ENCODE results near the gene HSD17B1. TPM values are rescaled to one million over a fixed set of nuclear protein-coding genes. Genes with fewer than 3 reads are reported as not detected.

The HSD17B1 gene
- total and polyA plus RNA-seq, 2 of the 13 experiments (the other 11 are each of a cell fraction or from before 2014, with no cell fraction given), result 0.54 to 0.93 TPM

- TF ChIP-seq, protein P1, sequence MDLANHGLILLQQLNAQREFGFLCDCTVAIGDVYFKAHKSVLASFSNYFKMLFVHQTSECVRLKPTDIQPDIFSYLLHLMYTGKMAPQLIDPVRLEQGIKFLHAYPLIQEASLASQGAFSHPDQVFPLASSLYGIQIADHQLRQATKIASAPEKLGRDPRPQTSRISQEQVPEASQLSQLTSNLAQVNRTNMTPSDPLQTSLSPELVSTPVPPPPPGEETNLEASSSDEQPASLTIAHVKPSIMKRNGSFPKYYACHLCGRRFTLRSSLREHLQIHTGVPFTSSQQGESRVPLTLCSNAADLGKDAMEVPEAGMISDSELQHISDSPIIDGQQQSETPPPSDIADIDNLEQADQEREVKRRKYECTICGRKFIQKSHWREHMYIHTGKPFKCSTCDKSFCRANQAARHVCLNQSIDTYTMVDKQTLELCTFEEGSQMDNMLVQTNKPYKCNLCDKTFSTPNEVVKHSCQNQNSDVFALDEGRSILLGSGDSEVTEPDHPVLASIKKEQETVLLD (CRISPR knock-in tag; IDR thresholded peaks at IDR 0.05; ENCODE audit: low read depth), result 0 out of 2 replicates have a peak, but pooled peaks have one; percentile 8
- TF ChIP-seq SNAI1 (CRISPR knock-in tag; IDR thresholded peaks at IDR 0.05; ENCODE audit: borderline replicate concordance) (peak; percentile 90; the same call in 1 of the 2 replicates), KIAA2018 (CRISPR knock-in tag; IDR thresholded peaks at IDR 0.05; ENCODE audit: borderline replicate concordance) (no peak), ZNF264 (CRISPR knock-in tag; IDR thresholded peaks at IDR 0.05) (no peak), TAF1 (CRISPR knock-in tag; IDR thresholded peaks at IDR 0.05) (peak; percentile 33; the same call in 1 of the 2 replicates), RARG (CRISPR knock-in tag; IDR thresholded peaks at IDR 0.05; ENCODE audit: low read depth) (0 out of 2 replicates have a peak, but pooled peaks have one; percentile 50), GZF1 (CRISPR knock-in tag; IDR thresholded peaks at IDR 0.05) (peak; percentile 65; the same call in 1 of the 2 replicates), TARDBP (CRISPR knock-in tag; IDR thresholded peaks at IDR 0.05) (no peak), ZNF230 (CRISPR knock-in tag; IDR thresholded peaks at IDR 0.05) (peak; percentile 84), ZNF510 (CRISPR knock-in tag; IDR thresholded peaks at IDR 0.05; ENCODE audit: low read depth) (0 out of 2 replicates have a peak, but pooled peaks have one; percentile 32), ZNF709 (CRISPR knock-in tag; IDR thresholded peaks at IDR 0.05) (peak; percentile 25; the same call in 1 of the 2 replicates), DNMT1 (CRISPR knock-in tag; IDR thresholded peaks at IDR 0.05) (0 out of 2 replicates have a peak, but pooled peaks have one; percentile 34), ZC3H4 (CRISPR knock-in tag; IDR thresholded peaks at IDR 0.05; ENCODE audit: borderline replicate concordance) (peak; percentile 90), PAF1 (CRISPR knock-in tag; IDR thresholded peaks at IDR 0.05) (no peak)
- TF ChIP-seq, protein P2, sequence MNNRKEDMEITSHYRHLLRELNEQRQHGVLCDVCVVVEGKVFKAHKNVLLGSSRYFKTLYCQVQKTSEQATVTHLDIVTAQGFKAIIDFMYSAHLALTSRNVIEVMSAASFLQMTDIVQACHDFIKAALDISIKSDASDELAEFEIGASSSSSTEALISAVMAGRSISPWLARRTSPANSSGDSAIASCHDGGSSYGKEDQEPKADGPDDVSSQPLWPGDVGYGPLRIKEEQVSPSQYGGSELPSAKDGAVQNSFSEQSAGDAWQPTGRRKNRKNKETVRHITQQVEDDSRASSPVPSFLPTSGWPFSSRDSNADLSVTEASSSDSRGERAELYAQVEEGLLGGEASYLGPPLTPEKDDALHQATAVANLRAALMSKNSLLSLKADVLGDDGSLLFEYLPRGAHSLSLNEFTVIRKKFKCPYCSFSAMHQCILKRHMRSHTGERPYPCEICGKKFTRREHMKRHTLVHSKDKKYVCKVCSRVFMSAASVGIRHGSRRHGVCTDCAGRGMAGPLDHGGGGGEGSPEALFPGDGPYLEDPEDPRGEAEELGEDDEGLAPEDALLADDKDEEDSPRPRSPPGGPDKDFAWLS (CRISPR knock-in tag; IDR thresholded peaks at IDR 0.05; ENCODE audit: borderline replicate concordance), result no peak; the same call in 1 of the 2 replicates
- TF ChIP-seq, protein P3, sequence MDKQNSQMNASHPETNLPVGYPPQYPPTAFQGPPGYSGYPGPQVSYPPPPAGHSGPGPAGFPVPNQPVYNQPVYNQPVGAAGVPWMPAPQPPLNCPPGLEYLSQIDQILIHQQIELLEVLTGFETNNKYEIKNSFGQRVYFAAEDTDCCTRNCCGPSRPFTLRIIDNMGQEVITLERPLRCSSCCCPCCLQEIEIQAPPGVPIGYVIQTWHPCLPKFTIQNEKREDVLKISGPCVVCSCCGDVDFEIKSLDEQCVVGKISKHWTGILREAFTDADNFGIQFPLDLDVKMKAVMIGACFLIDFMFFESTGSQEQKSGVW (CRISPR knock-in tag; IDR thresholded peaks at IDR 0.05; ENCODE audit: borderline replicate concordance), result 0 out of 2 replicates have a peak, but pooled peaks have one; percentile 65
Observed at GRCh38 chr17:42562388-42563142, 9.8 kb downstream of the HSD17B1 start (continued).
